HG03060 (cell line): ENCODE results near the gene ARSB.
A peak's percentile ranks its signal among the peaks of the same experiment; 100 is the strongest.
"Not testable (repeated sequence)": the region's sequence is repeated elsewhere in the genome, so short reads cannot be mapped to it uniquely, and the experiment has no call there.

Experiments used
- ATAC-seq: cut with Tn5 transposase; IDR thresholded peaks from one replicate; pipeline ENCODE4 v1.9.1; 2021; ENCODE audit warnings: low read depth, moderate number of reproducible peaks; ENCODE audit not compliant: unreplicated experiment

ARSB gene

DNA sequence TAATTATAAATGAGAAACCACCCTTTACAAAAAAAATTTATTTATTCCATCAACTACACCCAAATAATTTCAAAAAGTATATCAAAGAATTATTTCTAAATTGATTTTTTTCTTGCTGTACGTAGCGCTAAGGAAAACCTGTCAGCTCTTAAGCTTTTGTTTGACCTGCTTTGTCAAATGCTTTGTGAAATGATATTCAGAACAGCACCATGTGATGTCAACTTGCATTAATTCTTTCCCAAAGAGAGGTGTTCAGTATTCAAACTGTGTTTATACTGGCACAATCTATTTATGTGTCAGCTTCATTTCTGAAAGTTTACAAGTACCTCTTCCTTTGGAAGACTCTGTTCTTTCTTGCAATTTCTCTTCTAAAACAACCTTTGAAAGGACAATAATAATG, 12.0 kb upstream of the ARSB start:
- ATAC-seq, result no peak

DNA sequence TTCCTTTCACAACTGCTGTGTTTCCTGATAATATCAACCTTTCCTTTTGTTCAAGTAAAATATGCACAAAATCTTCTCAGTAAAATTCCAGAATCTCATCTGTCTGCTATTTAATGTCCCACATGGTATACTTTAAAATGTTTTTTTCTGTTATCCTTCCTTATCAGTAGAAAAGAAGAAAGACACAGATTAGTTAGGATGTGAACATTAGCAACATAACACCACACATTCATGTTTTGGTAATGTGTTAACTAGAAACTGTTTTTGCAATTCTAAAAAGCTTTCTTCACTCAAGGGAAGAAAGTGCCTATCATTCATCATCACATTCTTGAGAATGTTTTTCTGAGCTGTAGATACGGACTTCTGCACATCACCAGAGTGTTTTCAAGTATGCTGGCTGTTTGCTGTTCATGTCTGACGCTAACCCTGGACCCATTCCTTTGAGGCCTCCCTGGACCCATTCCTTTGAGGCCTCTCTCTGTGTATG, 10.5 kb upstream of the ARSB start:
- ATAC-seq, result no peak

DNA sequence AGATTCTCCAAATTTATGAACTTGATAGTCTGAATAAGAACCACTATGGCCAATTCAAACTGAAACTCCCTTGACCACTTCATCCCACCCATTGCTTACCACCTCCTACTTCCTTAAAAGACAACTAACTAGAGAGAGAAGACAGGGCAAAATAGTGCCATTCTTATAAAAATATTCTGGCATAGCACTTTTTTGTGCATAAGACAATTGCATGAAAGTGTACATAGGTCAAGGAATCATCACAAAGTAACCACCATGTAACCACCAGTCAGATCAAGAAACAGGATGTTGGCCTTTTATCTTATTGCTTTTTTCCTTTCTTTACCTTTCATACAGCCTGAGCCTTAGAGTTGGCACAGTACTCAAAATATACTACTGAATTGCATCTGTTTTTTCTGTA, 8.1 kb upstream of the ARSB start:
- no peak for ATAC-seq

DNA sequence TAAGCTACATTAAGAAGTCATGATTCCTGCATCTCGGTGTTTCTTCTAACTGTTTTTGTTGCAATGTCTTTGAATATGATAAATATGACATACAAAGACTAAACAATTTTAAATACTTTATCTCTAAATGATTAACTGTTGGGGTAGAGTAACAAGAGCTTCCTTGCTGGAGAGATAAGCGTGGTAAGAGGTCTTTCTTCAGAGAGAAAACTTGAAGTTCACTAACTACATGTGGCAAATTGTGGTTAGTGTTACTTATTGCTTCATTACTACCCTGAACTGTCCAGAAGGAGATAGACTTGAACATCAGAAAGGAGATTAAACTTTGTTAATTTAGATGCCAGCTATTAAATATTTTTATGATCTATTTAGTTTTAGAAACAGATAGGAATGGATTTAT, 7.0 kb upstream of the ARSB start:
- no peak for ATAC-seq

DNA sequence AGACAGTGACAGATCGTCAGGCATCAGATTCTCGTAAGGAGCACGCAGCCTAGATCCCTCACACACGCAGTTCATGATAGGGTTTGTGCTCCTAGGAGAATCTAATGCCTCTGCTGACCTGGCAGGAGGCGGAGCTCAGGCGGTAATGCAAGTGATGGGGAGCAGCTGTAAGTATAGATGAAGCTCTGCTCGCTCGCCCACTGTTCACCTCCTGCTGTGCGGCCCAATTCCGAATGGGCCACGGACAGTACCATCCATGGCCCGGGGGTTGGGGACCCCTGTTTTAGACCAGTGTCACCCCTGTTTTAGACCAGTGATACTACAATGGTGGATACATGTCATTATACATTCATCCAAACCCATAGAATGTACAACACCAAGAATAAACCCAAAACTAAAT, 4.0 kb upstream of the ARSB start:
- no peak for ATAC-seq

DNA sequence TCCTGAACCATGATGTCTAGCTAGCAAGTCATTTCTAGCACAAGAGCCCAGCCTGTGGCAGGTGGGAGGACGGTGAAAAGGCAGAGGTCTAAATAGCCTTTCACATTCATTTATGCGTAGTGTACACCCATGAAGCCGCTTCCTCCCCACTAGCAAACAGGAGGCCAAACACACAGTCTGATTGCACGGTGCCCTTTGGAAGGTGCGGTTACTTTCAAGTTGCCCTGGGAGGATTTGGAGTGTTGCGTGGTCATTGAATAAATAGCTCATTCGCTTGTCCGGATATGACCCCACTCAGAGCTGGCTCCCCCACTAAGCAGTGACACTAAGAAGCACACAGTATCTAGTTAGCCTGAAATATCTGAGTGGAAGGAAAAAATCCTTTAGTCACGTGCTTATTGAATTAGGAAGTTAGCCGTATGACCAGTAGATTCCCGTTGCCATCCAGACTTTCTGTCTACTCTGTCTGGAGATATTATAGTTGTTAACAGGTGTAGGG, 664 bp upstream of the ARSB start:
- ATAC-seq, result peak; percentile 36

DNA sequence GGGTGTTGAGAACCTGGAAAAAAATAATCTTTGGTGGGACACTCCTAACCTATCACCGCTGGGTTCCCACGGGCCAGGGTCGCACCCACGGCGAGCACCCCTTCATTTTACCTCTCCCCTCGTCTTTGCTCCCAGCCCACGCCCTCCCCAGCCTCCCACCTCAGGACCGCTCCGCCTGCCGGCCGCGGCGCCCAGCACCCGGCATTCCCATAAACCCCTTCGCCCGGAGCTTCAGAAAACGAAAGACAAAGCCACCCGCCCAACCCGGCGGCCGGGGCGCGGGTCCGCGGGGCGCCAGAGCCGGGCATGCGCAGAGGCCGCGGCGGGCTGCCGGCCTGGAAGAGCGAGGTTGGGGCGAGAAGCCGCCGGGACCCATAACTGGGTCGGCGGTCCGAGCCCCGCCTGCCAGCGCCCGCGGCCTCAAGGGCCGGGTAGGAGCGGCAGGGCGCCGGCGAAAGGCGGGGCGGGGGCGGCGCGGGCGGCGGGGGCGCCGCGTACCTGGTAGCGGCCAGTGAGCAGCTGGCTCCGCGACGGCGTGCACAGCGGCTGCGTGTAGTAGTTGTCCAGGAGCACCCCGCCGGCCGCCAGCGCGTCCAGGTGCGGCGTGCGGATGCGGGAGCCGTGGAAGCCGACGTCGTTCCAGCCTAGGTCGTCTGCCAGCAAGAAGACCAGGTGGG, 533 bp downstream of the ARSB start:
- ATAC-seq, result peak; percentile 23

DNA sequence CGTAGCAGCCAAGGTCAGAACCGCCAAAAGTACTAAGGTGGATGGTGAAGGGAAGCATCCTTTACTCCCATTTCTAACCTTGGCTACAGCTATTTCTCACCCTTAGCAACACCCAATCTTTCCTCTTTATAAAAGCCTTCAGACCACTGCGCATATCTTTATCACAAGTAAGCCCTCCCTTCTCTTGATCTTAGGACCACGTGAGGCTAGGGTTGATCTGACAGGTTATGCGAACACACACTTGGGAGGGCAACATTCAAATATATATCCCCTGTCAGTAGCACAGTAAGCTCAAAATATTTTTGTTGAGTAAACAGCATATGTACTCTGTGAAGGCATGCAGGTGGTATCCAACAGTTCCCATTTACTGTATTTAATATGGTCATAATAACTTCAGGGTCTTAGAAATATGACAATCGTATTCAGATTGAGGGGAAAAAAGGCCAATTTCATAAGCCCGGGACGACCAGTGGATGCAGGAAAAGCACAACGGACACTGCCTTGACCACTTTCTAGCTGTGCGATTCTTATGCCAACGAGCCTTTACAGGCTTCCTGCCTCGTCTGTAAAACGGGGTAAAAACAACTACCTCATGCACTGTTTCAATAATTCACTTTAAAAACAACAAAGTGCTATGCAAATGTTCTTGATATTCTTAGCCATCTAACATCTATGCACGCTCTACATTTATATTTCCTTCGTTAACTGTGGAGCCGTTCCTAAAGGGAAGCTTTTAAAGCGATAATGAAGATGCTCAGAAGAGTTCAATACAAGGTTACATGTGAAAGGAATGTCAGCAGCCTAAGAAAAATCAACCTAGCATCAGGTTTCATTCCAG, 1.3 kb downstream of the ARSB start:
- no peak for ATAC-seq

DNA sequence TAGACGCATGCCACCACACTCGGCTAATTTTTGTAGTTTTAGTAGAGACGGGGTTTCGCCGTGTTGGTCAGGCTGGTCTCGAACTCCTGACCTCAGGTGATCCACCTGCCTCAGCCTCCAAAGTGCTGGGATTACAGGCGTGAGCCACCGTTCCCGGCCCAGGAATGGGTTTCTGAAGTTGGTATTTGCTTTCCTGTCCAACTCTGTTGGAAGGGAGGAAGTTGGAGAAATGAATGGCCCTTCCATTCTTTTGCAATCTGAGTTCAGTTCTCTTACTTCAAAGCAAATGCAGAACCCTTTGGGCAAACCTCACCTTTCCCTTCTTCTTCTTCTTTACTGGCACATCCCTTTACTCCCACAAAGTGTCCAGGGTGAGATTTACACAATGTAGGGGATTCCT, 1.9 kb downstream of the ARSB start:
- ATAC-seq, result not testable (repeated sequence)

DNA sequence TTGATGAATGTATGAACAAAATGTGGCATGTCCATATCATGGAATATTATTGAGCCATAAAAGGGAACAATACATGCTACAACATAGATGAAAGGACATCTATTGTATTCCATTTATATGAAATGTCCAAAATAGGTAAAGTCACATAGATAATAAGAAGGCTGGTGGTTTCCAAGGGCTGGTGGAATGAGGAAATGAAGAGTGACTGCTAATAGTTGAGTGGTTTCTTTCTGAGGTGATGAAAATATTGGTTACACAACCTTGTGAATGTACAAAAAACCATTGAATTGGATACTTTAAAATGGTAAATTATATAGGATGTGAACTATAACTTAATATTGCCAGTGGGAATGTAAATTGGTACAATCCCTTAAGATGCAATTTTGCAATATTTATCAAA, 5.2 kb downstream of the ARSB start:
- ATAC-seq, result no peak

DNA sequence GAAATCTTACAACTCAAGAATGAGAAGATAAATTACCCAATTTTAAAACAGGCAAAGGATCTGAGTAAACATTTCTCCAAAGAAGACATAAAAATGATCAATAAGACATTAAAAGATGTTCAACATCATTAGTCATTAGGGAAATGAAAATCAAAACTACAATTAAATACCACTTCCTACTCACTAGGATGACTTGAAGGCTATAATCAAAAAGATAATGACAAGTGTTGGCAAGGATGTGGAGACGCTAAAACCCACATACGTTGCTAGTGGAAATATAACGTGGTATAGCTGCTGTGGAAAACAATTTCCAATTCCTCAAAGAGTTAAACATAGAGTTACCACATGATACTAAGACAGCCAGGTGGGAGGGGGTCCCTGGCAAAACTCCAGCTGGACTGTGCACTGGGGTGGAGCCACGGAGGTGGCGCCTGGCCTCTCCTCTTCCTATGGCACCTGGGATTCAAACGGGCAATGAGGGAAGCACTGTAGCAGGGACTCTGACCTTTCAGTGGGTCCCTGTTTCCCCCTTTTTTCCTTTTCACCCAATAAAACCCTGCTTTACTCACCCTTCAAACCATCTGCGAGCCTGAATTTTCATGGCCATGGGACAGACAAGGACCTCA, 5.9 kb downstream of the ARSB start:
- no peak for ATAC-seq

DNA sequence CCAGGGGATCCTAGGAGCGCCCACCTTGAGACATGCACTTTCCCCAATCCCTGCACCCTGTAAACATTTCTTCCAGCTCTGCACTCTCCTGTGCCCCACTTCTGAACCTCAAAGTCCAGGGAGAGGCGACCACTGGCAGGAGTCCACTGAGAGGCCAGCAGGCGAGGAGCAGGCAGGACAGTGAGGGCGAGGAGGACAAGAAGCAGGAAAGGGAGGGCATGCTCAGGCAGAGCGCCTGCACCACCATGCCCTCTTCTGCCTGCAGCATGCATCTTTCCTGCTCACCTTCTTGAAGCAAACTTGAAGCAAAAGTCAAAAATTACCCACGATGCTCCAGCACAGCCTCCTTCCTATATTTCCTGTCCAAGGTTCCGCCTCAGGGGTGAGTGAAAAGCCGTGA, 10.1 kb downstream of the ARSB start:
- no peak for ATAC-seq

DNA sequence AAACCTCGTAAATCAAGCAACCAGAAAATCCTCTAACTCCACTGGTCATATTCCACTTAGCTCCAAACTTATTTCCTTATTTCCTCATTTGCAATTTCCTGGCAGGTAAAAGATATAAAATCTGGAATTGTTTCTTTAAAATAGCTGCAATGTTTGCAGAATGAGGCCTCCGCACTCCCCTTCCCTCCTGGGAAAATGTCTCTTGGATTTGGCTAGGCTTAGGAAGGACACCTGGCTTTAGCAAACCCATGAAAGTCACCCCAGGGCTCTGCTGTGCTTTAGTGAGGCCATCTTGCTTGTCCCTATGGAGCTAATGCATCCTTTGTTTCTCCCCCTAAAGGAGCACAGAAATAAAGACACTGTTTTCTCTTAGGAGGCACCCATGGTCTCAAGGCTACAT, 10.5 kb downstream of the ARSB start:
- ATAC-seq, result no peak

DNA sequence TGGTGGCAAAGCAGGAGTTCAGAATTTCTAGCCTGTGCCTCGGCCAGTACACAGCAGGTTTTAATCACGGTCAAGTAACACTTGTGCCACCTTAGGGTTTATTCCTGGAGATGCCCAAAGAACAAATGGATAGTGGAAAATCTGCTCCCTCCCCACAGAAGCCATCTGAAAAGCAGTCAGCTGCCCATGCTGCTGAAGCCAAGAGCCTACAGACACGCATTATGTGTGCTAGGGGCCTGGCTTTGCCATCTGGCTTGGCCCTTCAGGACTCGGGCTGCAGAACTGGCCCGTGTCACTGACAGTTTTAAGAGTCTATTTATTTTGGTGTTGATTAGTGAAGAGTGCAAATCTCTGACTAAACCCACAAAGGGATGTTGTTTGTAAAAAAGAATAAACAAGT, 11.1 kb downstream of the ARSB start:
- ATAC-seq, result no peak

DNA sequence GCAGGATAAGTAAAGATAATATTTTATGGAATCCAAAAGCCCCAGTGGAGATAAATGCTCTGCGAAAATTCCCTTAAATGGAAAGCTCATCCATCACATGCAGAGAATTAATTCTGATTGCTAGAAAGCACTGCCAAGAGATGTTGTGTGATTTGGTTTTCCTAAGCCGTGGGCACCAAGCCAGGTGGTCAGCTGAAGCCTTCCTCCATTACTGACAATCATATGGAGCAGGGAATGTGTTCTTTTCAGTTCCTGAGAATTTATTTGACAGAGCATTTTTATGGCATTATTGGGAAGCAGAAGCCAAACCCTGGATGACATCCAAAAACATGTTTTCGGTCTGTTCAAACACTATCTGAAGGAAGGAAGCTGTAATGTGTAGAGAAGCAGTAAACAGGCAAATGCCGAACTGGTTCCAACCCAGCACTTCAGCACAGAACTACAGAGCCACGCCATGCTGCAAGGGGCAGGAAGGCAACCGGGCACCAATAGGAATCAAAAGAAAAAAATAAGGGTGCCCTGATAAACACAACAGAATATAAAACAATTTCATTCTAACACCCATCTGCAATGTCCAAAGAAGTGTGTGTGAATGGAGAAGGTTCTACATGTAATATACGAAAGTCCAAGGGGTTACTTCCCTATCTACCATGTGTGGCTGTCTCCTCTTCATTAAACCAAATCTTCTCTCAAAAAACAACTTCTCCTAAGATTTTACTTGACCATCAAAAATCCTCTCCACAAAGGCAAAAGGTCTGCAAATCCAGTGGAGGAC, 12.3 kb downstream of the ARSB start:
- ATAC-seq, result no peak

DNA sequence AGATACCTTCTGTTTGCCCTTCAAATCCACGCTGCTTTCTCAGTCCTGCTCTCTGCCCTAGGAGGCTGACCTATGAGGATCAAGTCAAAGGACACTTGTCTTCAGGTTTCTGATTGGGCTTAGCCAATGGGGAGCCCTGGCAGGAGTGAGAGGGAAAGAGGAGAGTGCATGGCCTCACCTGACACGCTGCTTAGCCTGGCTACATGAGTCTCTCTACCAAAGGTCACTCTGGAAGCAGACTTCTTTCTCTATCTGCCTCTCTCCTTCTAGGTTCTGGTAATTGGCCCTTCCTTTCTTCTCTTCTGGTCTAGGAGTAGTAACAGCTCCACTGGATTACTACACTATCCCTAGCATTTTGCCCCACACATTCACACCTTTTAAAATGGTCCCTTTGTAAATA, 13.1 kb downstream of the ARSB start:
- no peak for ATAC-seq

DNA sequence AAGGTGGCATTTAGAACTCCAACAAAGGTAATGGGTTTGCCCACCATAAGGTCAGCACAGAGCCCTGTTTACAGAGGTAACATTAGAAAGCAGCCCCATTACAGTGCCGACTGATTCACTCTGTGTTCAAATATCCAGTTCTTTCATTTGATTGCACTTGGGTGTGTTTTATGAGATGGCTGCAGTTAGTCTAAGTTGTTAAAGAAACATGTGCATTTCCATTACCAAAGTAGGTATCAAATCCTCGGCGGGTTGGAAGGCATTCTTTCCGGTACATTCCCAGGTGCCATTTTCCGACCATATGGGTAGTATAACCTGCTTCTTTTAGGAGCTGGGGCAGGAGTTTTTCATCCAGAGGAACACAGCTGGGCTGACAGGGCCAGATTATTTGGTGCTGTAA, 16.3 kb downstream of the ARSB start:
- ATAC-seq, result no peak

DNA sequence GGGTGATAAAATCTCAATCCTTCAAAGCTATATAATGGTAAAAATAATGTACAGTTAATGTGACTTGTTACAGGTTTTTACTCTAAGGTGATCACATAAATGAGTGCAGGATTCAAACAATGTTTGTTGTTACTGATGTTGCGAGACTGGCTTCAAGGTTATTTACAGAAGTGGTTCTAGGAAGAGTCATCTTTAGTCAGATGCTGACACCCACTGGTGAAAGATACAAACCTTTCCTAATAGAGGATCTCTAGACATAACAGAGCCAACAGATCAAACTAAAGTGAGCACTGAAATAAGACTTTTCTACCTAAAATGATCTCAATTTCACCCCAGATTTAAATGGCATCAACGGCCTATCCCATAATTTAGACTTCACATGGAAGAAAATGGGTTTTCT, 20.2 kb downstream of the ARSB start:
- no peak for ATAC-seq

DNA sequence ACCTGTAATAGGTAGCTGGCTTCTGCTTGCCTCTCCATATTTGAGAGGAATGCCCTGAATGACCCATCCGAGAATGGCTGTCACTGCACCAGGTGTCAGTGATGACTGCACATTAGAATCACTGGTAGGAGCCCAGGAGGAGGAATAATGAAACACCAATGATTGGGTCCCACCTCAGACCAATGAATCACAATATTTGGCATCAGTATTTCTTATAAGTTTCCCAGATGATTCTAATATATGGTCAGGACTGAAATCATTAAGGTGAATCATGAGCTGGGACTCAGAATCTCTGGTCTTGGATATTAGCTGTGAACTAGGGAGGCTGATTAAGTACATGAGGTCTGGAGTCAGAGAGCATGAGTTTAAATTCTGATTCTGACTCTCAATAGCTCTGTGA, 23.4 kb downstream of the ARSB start:
- ATAC-seq, result no peak

DNA sequence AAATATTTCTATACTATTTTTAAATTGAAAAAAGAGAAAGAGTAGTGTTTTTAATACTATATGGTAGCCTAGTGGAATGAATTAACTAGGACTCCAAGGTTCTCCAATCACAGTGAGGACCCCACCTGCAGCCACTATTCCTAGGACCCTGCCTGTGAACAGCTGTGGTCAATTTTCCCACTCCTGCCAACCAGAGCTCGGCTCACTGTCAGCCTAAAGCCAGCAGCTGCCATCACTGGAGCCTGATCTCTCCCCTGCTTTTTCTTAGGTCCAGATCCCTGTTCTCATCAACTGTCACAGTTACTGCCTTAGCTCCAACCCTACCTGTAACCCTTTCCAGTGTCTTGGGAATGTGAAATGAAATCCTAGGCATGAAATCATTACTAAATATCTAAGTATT, 25.3 kb downstream of the ARSB start:
- ATAC-seq, result no peak
